HepG2 (cell line): Measurements from ENCODE around the gene FRAS1. TPM values are rescaled to one million over a fixed set of nuclear protein-coding genes. Genes with fewer than 3 reads are reported as not detected.
A peak's percentile ranks its signal among the peaks of the same experiment; 100 is the strongest.

Experiments used
- ATAC-seq: fragments of 200-7000 bp; cut with Tn5 transposase; 3 replicates; pipeline ENCODE4 v1.9.1; 2020; ENCODE audit warnings: mild to moderate bottlenecking, moderate library complexity
- Bru-seq: library from RNA; stranded (reverse); fragments of 400-500 nt; gene quantifications from one replicate; lab custom pipeline; 2021; lab: Mats Ljungman, UMichigan
- BruChase-seq, 2 experiments: library from RNA; stranded (reverse); fragments of 400-500 nt; gene quantifications; one replicate each; lab custom pipeline; 2021; lab: Mats Ljungman, UMichigan
- BruUV-seq: library from RNA; stranded (reverse); fragments of 400-500 nt; replicated peaks from 2 replicates; lab custom pipeline; 2021; lab: Mats Ljungman, UMichigan
- CTCF ChIA-PET: fragments of 300-600 bp; formaldehyde crosslinking; extraction: SDS; loops from one replicate; lab custom pipeline; 2021; ENCODE audit warnings: low total read pairs, inconsistent platforms, low intra/inter-chr PET ratio; lab: Yijun Ruan, JAX
- POLR2A ChIA-PET: fragments of 350-600 bp; sonication (Branson Sonifier 250); formaldehyde crosslinking; loops from one replicate; lab custom pipeline; 2020; ENCODE audit warnings: antibody characterized with exemption, inconsistent platforms; lab: Yijun Ruan, JAX
- DNase-seq: peaks from one replicate; pipeline ENCODE4 v3.0.0-alpha.2; 2015; ENCODE audit warnings: low spot score
- FAIRE-seq: peaks from 3 replicates; lab custom pipeline; 2011; peaks lifted over from hg19 to GRCh38; lab: Jason Lieb, UNC
- H2AFZ ChIP-seq: one replicate; pipeline ENCODE4 v1.6.1; 2011; ENCODE audit warnings: low read length, inconsistent platforms
- H3K27ac ChIP-seq: fragments of 300-600 bp; 3 replicates; pipeline ENCODE4 v1.8.0; 2011; ENCODE audit warnings: mixed run types, mild to moderate bottlenecking, mixed read lengths, low read length, inconsistent platforms; ENCODE audit not compliant: insufficient read depth; ENCODE audit errors: extremely low read length
- H3K27me3 ChIP-seq, 2 experiments: fragments of 200-600 bp in 1 of 2; 2 replicates in 1 of 2; 3 replicates in 1 of 2; pipeline versions ENCODE4 v1.6.0 to v1.8.0; 2011; ENCODE audit warnings: low read length in 2 of 2, mild to moderate bottlenecking in 2 of 2, moderate library complexity in 2 of 2, inconsistent platforms in 1 of 2; ENCODE audit not compliant: insufficient read depth in 2 of 2, control insufficient read depth in 1 of 2
- H3K36me3 ChIP-seq, 2 experiments: fragments of 200-600 bp in 1 of 2; replicated peaks in 1 of 2; 2 replicates in 1 of 2; 3 replicates in 1 of 2; pipeline versions ENCODE4 v1.5.1 to v1.8.0; 2011; ENCODE audit warnings: low read length in 2 of 2, inconsistent platforms in 1 of 2; ENCODE audit not compliant: insufficient read depth in 2 of 2, control insufficient read depth in 1 of 2
- H3K4me1 ChIP-seq: 2 replicates; pipeline ENCODE4 v1.5.1; 2012; ENCODE audit warnings: low read length, inconsistent platforms; ENCODE audit not compliant: insufficient read depth
- H3K4me2 ChIP-seq: 2 replicates; pipeline ENCODE4 v1.6.0; 2011; ENCODE audit warnings: low read depth, low read length, inconsistent platforms
- H3K4me3 ChIP-seq, 3 experiments: fragments of 200-600 bp in 1 of 3; sonication (generic), shearing (Covaris generic) in 1 of 3; replicated peaks in 1 of 3; 2 replicates each; pipeline ENCODE4 v1.5.1; 2011 to 2016; ENCODE audit warnings: low read length in 3 of 3, inconsistent platforms in 2 of 3, low read depth in 2 of 3, mild to moderate bottlenecking in 2 of 3, control low read depth in 1 of 3, mixed read lengths in 1 of 3; ENCODE audit not compliant: insufficient read depth in 1 of 3
- H3K79me2 ChIP-seq: one replicate; pipeline ENCODE4 v1.6.1; 2011; ENCODE audit warnings: low read length, inconsistent platforms; ENCODE audit not compliant: insufficient read depth
- H3K9ac ChIP-seq: 2 replicates; pipeline ENCODE4 v1.6.0; 2011; ENCODE audit warnings: mild to moderate bottlenecking, low read depth, low read length, inconsistent platforms; ENCODE audit not compliant: insufficient read depth
- H3K9me3 ChIP-seq: 2 replicates; pipeline ENCODE4 v1.5.1; 2012; ENCODE audit warnings: mild to moderate bottlenecking, low read length
- H4K20me1 ChIP-seq: 2 replicates; pipeline ENCODE4 v1.6.0; 2011; ENCODE audit warnings: inconsistent platforms, mild to moderate bottlenecking, low read length, moderate library complexity; ENCODE audit not compliant: insufficient read depth
- AGO2 ChIP-seq: fragments of 200-400 bp; formaldehyde crosslinking; optimal IDR thresholded peaks from 2 replicates; pipeline ENCODE3; 2017; ENCODE audit warnings: mild to moderate bottlenecking, low read depth, low read length, moderate library complexity
- SAP130 ChIP-seq: IDR thresholded peaks from 2 replicates; pipeline ENCODE4 v1.6.1; 2016; ENCODE audit warnings: low read depth
- SOX13 ChIP-seq, 3 experiments: fragments of 450-650 bp in 1 of 3; sonication (generic) in 1 of 3; formaldehyde crosslinking in 1 of 3; IDR thresholded peaks in 2 of 3; conservative IDR thresholded peaks in 1 of 3; 2 replicates each; pipeline versions ENCODE4 v1.5.0 to v1.6.1; 2016 to 2020; ENCODE audit warnings: antibody characterized with exemption in 1 of 3, mild to moderate bottlenecking in 1 of 3, missing compliant biosample characterization in 1 of 3, missing genetic modification reagents in 1 of 3, moderate library complexity in 1 of 3
- THAP11 ChIP-seq: IDR thresholded peaks from 2 replicates; pipeline ENCODE4 v1.6.1; 2016; ENCODE audit warnings: missing biosample characterization, missing genetic modification reagents
- WGBS: methylation state at CpG from one replicate; pipeline ENCODE4 v1.1.6; 2017; ENCODE audit warnings: low lambda C conversion rate; 5-methylcytosine and 5-hydroxymethylcytosine counted together
- in situ Hi-C: cut with HindIII; loops from 2 replicates; pipeline ENCODE4 v1.10.0; 2017; ENCODE audit warnings: low pct_unique_long_range_greater_than_20kb; ENCODE audit not compliant: extremely low pct_ligation_motif_present
- intact Hi-C: fragments of 100-400 bp; cut with micrococcal nuclease; formaldehyde crosslinking; loops from one replicate; pipeline ENCODE4 v1.10.0; 2022; ENCODE audit not compliant: unreplicated experiment
- long read RNA-seq, 2 experiments: library from RNA in 1 of 2; library from polyadenylated mRNA in 1 of 2; stranded (forward) in 1 of 2; unstranded in 1 of 2; transcript quantifications; one replicate each; pipeline ENCODE4 v2.0.0, GENCODE V29; 2019 to 2022
- polyA minus RNA-seq, 3 experiments: library from RNA; depleted of rRNA, polyadenylated mRNA; stranded (reverse); fragments of >200 nt; gene quantifications; 2 replicates each; pipeline ENCODE4 v1.2.3, GENCODE V29; 2011; ENCODE audit warnings: low replicate concordance in 1 of 3
- polyA plus RNA-seq, 8 experiments: library from polyadenylated mRNA; depleted of rRNA in 3 of 8; stranded (reverse) in 7 of 8; unstranded in 1 of 8; fragments of >200 nt; fragmentation: Illumina TruSeq in 4 of 8; extraction: Trizol in 4 of 8; gene quantifications; 2 replicates each; pipeline versions ENCODE4 v1.2.1 to v1.2.3, GENCODE V29; 2011 to 2016; ENCODE audit warnings: low read depth in 4 of 8, missing spikeins in 1 of 8, mixed read lengths in 1 of 8; ENCODE audit not compliant: insufficient read depth in 1 of 8
- total RNA-seq, 5 experiments: library from RNA; depleted of rRNA; stranded (reverse); fragments of >200 nt; fragmentation: Illumina TruSeq; extraction: Trizol; gene quantifications; 2 replicates each; pipeline ENCODE4 v1.2.3, GENCODE V29; 2016; ENCODE audit warnings: low read depth in 1 of 5
- TF ChIP-seq, protein P1 (sequence below): sonication (generic); formaldehyde crosslinking; IDR thresholded peaks from 2 replicates; pipeline ENCODE4 v1.5.1; 2020; ENCODE audit warnings: mild to moderate bottlenecking, missing genetic modification reagents, borderline replicate concordance
- TF ChIP-seq, protein P2 (sequence below), 2 experiments: sonication (generic) in 1 of 2; formaldehyde crosslinking in 1 of 2; IDR thresholded peaks; 2 replicates each; pipeline versions ENCODE4 v1.4.0 to v1.6.1; 2016 to 2020; ENCODE audit warnings: borderline replicate concordance in 1 of 2, low read depth in 1 of 2, mild to moderate bottlenecking in 1 of 2, missing genetic modification reagents in 1 of 2

Gene FRAS1, protein sequence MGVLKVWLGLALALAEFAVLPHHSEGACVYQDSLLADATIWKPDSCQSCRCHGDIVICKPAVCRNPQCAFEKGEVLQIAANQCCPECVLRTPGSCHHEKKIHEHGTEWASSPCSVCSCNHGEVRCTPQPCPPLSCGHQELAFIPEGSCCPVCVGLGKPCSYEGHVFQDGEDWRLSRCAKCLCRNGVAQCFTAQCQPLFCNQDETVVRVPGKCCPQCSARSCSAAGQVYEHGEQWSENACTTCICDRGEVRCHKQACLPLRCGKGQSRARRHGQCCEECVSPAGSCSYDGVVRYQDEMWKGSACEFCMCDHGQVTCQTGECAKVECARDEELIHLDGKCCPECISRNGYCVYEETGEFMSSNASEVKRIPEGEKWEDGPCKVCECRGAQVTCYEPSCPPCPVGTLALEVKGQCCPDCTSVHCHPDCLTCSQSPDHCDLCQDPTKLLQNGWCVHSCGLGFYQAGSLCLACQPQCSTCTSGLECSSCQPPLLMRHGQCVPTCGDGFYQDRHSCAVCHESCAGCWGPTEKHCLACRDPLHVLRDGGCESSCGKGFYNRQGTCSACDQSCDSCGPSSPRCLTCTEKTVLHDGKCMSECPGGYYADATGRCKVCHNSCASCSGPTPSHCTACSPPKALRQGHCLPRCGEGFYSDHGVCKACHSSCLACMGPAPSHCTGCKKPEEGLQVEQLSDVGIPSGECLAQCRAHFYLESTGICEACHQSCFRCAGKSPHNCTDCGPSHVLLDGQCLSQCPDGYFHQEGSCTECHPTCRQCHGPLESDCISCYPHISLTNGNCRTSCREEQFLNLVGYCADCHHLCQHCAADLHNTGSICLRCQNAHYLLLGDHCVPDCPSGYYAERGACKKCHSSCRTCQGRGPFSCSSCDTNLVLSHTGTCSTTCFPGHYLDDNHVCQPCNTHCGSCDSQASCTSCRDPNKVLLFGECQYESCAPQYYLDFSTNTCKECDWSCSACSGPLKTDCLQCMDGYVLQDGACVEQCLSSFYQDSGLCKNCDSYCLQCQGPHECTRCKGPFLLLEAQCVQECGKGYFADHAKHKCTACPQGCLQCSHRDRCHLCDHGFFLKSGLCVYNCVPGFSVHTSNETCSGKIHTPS (N-terminal part only)
- total RNA-seq (2016; rRNA removed; fragmentation: Illumina TruSeq; extraction: Trizol) (22.5 and 31.6 TPM in 2 replicates), polyA plus RNA-seq (2011; rRNA removed) (18.8 and 22.5 TPM in 2 replicates), polyA minus RNA-seq (2011; rRNA and poly(A)+ RNA removed; ENCODE audit: low replicate concordance) (6.5 and 171 TPM in 2 replicates), Bru-seq, nascent RNA (percentile 90 among the genes with signal in this experiment), BruChase-seq, experiment 1, labeled RNA remaining after a 6-hour chase (percentile 81 among the genes with signal in this experiment), BruChase-seq, experiment 2, labeled RNA remaining after a 2-hour chase (percentile 88 among the genes with signal in this experiment)
- total RNA-seq (2016; cell fraction: cytosol; rRNA removed; fragmentation: Illumina TruSeq; extraction: Trizol; ENCODE audit: low read depth), result 13.7 and 14.5 TPM in 2 replicates
- 20.9 and 28.4 TPM in 2 replicates for total RNA-seq (2016; cell fraction: insoluble cytoplasmic fraction; rRNA removed; fragmentation: Illumina TruSeq; extraction: Trizol)
- total RNA-seq (2016; cell fraction: membrane; rRNA removed; fragmentation: Illumina TruSeq; extraction: Trizol), result 9.1 and 9.7 TPM in 2 replicates
- 116 and 129 TPM in 2 replicates for total RNA-seq (2016; cell fraction: nucleus; rRNA removed; fragmentation: Illumina TruSeq; extraction: Trizol)
- 13.1 TPM in 2 replicates for polyA plus RNA-seq (2011; cell fraction: cytosol; rRNA removed)
- polyA plus RNA-seq (2011; cell fraction: nucleus; rRNA removed), result 50.1 and 57.4 TPM in 2 replicates
- 18.9 and 20.0 TPM in 2 replicates for polyA plus RNA-seq (2012)
- 0.77 and 0.84 TPM in 2 replicates for polyA plus RNA-seq (2016; cell fraction: cytosol; fragmentation: Illumina TruSeq; extraction: Trizol; ENCODE audit: low read depth)
- 9.4 and 9.7 TPM in 2 replicates for polyA plus RNA-seq (2016; cell fraction: insoluble cytoplasmic fraction; fragmentation: Illumina TruSeq; extraction: Trizol; ENCODE audit: low read depth)
- 1.5 and 1.6 TPM in 2 replicates for polyA plus RNA-seq (2016; cell fraction: membrane; fragmentation: Illumina TruSeq; extraction: Trizol; ENCODE audit: low read depth)
- 38.0 and 42.4 TPM in 2 replicates for polyA plus RNA-seq (2016; cell fraction: nucleus; fragmentation: Illumina TruSeq; extraction: Trizol; ENCODE audit: insufficient read depth, low read depth)
- 48.0 and 59.8 TPM in 2 replicates for polyA minus RNA-seq (2011; cell fraction: cytosol; rRNA and poly(A)+ RNA removed)
- 160 and 208 TPM in 2 replicates for polyA minus RNA-seq (2011; cell fraction: nucleus; rRNA and poly(A)+ RNA removed)
- long read RNA-seq, experiment 1, partial matches to known transcripts, result 2 of 6 reads
- long read RNA-seq, experiment 1, other reads (novel, unspliced or antisense), result 4 of 6 reads
- long read RNA-seq, experiment 2, partial matches to known transcripts, result 64 of 83 reads
- long read RNA-seq, experiment 2, other reads (novel, unspliced or antisense), result 19 of 83 reads

DNA sequence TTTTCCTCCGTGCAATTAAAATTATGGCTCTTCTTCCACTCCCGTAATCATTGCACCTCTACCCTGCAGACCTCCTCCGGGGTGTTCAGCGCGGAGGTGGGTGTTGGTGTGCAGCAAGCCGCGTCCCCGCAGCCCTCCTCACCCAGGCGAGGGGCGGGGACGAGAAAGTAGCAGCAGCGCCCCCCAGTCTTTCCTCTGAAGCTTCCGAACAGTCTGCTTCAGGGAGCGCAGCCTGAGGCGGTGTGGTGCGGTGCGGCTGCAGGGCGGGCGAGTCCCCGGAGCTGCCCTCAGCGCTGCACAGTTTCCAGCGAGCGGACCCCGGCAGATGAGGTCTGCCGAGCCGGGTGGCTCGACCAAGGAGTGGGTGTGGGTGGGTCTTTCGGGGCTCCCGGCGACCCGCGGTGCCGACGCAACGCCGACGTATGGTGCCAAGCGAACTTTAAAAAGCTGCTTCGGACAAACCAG is at the start of gene FRAS1:
Gene FRAS1 (plus strand): TSS at position 189 of the 465 bp plus-strand sequence. CDS start 687 bp downstream, outside the sequence.
- peak; percentile 70 for ATAC-seq
- BruUV-seq, result no TSS peak
- in situ Hi-C loops, result loop anchor here (5.0 kb wide), 1 partner anchor 65 kb away; no protein-coding TSS in a partner anchor
- no peaks in the 10 kb centered on the region; a peak in 1 of 5 replicates for H3K27me3 ChIP-seq
- peak within 1 kb of the TSS; percentile 86 for H3K27ac ChIP-seq
- no peak for FAIRE-seq
- peak within 1 kb of the TSS; percentile 86 for H2AFZ ChIP-seq
- no peaks in the 10 kb centered on the region for H3K9me3 ChIP-seq
- H3K4me1 ChIP-seq, result peaks cover 31% of the 10 kb centered on the region
- intact Hi-C loops, result loop anchor here (2.0 to 10.0 kb wide), 8 partner anchors 40 to 720 kb away; partner anchors contain the start of gene BMP2K
- ChIA-PET CTCF (interaction anchor here (1.6 kb wide), 1 partner anchor 62 kb away, joined by 4 read pairs; no protein-coding TSS in a partner anchor), POLR2A (interaction anchor here (0.8 to 2.3 kb wide), 15 partner anchors 8 to 195 kb away, joined by 3 to 19 read pairs (median 5); partner anchors contain the start of gene MRPL1)
- WGBS, result under 1% methylated on average over 25 of the region's 39 CpGs
- H3K9ac ChIP-seq, result peak within 1 kb of the TSS; percentile 78
- H3K79me2 ChIP-seq, result peaks cover 52% of the 10 kb centered on the region
- peaks cover 8% of the 10 kb centered on the region; the same call in 1 of the 2 replicates for H4K20me1 ChIP-seq
- H3K4me2 ChIP-seq, result peak within 1 kb of the TSS; percentile 89
- peak; percentile 62 for DNase-seq
- no peaks in the 10 kb centered on the region for H3K36me3 ChIP-seq
- H3K4me3 ChIP-seq, result peak within 1 kb of the TSS; percentile 67 to 97 (median 85)
- TF ChIP-seq, protein P1, sequence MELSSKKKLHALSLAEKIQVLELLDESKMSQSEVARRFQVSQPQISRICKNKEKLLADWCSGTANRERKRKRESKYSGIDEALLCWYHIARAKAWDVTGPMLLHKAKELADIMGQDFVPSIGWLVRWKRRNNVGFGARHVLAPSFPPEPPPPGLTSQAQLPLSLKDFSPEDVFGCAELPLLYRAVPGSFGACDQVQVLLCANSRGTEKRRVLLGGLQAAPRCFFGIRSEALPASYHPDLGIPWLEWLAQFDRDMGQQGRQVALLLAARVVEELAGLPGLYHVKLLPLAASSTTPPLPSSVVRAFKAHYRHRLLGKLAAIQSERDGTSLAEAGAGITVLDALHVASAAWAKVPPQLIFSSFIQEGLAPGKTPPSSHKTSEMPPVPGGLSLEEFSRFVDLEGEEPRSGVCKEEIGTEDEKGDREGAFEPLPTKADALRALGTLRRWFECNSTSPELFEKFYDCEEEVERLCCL (CRISPR knock-in tag), result no peak
- TF ChIP-seq THAP11 (CRISPR knock-in tag), result peak; percentile 9; the same call in 1 of the 2 replicates
- peak; percentile 71 for TF ChIP-seq SAP130 (CRISPR knock-in tag)
- TF ChIP-seq, protein P2, sequence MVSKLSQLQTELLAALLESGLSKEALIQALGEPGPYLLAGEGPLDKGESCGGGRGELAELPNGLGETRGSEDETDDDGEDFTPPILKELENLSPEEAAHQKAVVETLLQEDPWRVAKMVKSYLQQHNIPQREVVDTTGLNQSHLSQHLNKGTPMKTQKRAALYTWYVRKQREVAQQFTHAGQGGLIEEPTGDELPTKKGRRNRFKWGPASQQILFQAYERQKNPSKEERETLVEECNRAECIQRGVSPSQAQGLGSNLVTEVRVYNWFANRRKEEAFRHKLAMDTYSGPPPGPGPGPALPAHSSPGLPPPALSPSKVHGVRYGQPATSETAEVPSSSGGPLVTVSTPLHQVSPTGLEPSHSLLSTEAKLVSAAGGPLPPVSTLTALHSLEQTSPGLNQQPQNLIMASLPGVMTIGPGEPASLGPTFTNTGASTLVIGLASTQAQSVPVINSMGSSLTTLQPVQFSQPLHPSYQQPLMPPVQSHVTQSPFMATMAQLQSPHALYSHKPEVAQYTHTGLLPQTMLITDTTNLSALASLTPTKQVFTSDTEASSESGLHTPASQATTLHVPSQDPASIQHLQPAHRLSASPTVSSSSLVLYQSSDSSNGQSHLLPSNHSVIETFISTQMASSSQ (IDR thresholded peaks at IDR 0.05; ENCODE audit: low read depth), result no peak
- TF ChIP-seq, protein P2 (CRISPR knock-in tag; IDR thresholded peaks at IDR 0.05; ENCODE audit: borderline replicate concordance), result no peak
- TF ChIP-seq SOX13 (IDR thresholded peaks at IDR 0.05), result 0 out of 2 replicates have a peak, but pooled peaks have one; percentile 27
- TF ChIP-seq SOX13 (CRISPR knock-in tag; conservative IDR thresholded peaks at IDR 0.05 in 1 of 2, IDR thresholded peaks at IDR 0.05 in 1 of 2), result no peak; a peak in 1 of 4 replicates
- peak; percentile 83 for TF ChIP-seq AGO2
